Measurements from ENCODE around the gene CCSER1.
"Not testable (repeated sequence)": the region's sequence is repeated elsewhere in the genome, so short reads cannot be mapped to it uniquely, and the experiment has no call there.

CCSER1 gene

DNA sequence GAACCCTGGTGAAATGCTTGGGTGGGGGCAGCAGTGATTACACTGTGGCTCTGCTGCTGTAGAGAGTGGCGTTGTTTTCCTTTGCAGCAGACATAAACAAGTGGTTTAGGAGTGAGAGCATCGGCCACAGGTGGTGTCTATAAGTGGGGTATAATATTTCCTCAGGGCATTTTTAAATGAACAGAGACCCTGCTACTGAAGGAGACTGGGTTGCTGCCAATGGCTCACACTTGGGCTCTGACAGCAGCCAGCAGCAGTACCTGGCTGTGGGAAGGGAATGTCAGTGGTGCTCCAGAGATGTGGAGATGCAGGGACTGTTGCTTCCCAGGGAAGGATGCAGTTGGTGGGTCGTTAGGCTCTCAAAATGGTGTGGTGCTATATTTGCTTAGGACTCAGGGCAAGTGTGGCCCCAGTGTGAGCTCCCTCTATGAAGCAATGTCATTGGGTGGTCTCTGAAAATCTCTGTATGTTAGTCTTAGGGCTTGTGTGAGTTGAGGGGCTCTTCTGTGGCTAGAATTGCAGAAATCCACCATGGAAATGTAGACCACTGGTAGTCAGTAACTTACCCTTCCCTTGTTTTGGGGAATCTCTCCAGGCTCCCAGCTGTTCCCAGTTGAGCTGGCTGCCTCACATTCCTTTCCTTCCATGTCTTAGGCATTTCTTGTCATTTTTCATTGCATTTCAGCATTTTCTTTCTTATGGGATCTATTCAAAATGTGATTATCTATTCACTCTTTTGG, 1153.5 kb downstream of the CCSER1 start:
- DNase-seq (ENCODE audit: low spot score) = no peak

DNA sequence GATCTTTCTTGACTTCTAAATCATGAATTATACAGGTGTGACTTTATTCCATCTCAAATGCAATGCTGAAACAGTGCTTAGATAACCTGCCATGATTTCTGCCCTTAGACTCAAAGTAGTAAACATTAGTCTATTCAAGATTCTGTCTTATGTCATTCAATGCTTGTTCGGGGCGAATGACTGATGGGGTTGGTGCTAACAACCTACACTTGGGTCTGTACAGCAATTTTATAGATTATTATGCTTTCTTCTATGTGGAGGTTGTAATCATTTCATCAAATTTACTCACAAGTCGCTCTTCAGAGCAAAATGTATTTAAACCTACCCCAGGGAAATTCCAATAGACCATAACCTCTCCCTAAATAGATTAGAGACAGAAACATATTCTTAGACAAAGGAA, 1155.0 kb downstream of the CCSER1 start:
- no peak for DNase-seq (ENCODE audit: low spot score)

DNA sequence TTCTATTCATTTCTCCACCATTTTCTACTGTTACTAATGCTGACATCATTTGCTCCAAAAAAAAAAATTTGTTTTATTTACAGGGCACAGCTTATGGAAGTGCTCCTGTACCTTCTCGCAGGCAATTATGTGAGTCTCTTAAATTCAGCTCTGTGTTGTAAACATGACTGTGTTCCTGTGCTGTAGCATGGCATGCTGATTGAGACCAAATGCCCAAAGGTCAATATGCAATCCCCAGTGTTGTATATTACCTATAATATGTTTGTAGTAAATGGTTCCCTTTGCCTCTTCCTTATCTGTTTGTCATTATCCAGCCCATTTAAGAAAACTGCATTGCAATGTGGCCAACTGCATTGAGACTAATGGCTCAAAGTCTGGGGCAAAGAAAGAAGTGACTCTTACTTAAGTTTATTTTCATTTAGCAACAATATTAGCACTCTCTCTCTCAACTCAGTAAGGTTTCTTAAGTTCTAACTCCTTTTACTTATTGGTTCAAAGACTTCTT, 1156.6 kb downstream of the CCSER1 start:
- DNase-seq (ENCODE audit: low spot score) = no peak

DNA sequence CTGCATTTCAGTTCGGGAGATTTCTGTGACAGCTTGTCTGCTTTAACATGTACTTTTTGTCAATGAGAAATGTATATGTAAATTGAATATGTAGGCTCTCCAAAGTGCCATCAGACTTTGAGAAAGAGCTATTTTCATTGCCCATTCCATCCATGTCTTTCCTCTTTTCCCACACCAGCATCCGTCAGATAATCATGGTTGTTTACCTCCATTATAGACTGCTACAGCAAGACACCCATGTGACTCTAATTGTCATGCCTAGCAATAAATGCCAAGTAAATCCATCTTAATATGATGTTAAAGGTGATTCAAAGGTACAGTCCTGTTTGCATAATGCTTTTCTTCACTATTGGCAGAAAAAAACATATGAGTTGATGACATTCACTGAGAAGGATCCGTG, 1157.3 kb downstream of the CCSER1 start:
- DNase-seq (ENCODE audit: low spot score) = no peak

GRCh38 chr4:91285487-91285886, 1158.3 kb downstream of the CCSER1 start:
- DNase-seq (ENCODE audit: low spot score) = no peak

GRCh38 chr4:91288702-91289311, 1161.6 kb downstream of the CCSER1 start:
- DNase-seq (ENCODE audit: low spot score) = no peak

DNA sequence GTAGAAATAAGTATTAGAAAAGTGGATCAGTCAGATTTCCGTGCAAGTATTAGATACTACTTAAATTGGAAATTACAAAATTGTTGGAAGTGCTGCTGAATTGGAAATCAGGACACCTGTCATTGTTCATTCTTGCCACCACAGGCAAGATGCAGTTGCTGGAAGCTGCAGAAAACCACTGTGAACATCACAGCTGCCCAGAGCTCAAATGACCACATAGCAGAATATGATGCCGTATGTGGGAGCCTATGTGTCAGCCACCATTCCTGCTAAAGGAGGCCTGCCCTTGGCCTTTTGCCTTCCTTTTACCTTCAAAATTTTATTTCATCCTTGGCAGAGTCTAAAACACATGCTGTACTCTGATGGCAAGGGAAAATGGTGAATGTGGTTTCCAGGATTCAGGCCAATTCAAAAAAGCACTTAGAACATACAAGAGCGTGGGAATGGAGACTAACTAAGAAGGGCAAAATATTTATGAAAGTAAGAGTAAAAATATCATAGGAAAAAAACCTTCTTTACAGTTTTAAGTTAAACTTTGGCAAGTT, 1171.0 kb downstream of the CCSER1 start:
- no peak for DNase-seq (ENCODE audit: low spot score)

GRCh38 chr4:91298824-91299223, 1171.6 kb downstream of the CCSER1 start:
- DNase-seq (ENCODE audit: low spot score) = no peak

DNA sequence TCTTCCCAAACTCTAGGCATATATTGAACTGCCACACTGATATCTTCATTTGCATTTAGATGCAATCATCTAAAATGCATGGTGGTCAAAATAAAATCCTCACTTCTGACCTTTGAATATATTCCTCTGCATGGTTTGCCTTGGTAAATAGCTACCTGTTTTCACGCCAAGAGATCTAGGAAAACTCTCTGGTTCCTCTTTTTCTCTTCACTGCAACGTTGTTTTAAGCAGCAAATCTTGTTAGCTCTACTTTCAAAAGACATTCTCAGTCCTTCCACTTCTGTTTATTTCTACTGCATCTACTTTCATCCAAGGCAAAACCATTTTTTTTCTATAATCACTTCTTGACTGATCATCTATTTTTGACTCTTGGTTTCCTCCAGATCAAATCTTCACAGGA, 1174.9 kb downstream of the CCSER1 start:
- no peak for DNase-seq (ENCODE audit: low spot score)

DNA sequence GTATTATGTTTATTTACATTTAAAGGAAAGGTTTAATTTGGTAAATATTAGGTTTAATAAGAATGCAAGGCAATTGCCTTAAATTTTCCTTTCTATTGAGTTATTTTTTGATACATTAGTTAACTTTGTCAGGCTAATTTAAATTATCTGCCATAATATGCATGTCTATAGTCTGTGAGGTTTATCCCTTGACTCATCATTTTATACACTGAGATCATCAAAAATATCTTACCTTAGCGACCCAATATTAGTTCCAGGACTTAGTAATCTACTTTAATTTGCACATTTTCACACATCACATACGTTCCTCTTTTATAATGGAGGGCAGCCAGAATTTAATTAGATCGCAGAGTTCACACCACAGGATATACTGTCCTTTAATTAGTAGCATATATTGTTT, 1177.1 kb downstream of the CCSER1 start:
- no peak for DNase-seq (ENCODE audit: low spot score)

DNA sequence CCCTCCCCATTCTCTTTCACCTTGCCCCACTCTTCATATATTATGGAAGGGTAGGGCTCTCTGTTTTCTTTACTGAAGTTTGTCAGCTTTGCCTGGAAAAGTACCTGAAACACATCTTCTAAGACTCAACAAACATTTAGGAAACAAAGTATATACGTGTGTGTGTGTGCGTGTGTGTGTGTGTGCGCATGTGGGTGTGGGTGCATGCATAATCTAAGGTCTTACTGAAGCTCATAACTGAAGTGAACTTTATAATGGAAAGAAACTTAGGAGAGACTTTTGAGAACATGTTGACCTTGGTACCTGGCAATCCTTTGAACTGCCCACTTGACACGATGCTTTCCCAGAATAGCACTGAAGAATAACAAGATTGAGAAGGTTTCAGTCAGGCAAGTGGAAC, 1190.2 kb downstream of the CCSER1 start:
- no peak for DNase-seq (ENCODE audit: low spot score)

GRCh38 chr4:91319556-91320268, 1192.5 kb downstream of the CCSER1 start:
- DNase-seq (ENCODE audit: low spot score) = peak; percentile 13

GRCh38 chr4:91322961-91323360, 1195.8 kb downstream of the CCSER1 start:
- no peak for DNase-seq (ENCODE audit: low spot score)

DNA sequence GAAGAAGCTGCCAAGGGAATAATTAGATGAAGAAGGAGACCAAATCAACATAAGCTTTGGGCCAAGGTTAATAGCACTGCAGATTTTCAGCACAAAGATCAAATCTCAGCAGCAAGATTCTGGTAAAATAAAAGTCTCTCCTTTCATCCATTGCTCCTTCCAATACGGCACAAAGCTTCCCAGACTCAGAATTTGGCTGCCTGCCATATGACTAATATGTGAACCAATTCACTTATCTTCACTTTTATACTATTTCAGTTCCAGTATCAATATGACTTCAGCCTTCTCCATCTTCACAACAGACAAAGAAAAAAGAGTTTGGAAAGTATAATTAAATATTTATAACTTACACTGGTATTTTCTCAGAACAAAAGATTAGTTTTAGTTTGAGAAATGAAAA, 1198.3 kb downstream of the CCSER1 start:
- DNase-seq (ENCODE audit: low spot score) = no peak

DNA sequence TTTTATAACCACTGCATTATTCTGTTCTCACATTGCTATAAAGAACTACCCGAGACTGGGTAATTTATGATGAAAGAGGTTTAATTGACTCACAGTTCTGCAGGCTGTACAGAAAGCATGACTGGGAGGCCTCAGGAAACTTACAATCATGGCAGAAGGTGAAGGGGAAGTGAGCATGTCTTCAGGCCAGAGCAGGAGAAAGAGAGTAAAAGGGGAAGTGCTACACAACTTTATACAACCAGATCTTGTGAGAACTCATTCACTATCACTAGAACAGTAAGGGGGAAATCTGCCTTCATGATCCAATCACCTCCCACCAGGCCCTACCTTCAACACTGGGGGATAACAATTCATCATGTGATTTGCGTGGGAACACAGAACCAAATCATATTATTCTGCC, 1199.0 kb downstream of the CCSER1 start:
- DNase-seq (ENCODE audit: low spot score) = not testable (repeated sequence)

DNA sequence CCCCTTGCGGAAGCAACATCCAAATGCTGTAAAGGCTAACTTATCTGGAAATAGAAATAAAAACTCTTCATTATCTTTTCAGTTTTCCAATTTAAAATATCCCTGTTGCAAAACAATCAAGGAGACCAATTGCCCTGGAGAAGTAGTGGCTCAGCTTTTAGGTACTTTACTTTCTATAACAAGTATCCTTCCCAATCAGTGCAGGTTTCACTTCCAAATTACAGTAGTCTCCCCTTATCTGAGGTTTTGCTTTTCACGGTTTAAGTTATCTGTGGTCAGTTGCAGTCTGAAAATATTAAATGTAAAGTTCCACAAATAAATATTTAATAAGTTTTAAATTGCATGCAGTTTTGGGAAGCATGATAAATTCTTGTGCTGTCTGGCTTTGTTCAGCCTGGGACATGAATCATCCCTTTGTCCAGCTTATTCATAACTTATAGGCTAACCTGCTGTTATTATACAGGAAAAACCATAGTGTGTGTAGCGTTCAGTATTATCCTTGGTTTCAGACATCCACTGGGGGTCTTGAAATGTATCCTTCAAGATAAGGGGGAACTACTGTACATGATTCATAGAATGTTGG, 1203.5 kb downstream of the CCSER1 start:
- no peak for DNase-seq (ENCODE audit: low spot score)

GRCh38 chr4:91340822-91341221, 1213.6 kb downstream of the CCSER1 start:
- DNase-seq (ENCODE audit: low spot score) = no peak

GRCh38 chr4:91345632-91346031, 1218.4 kb downstream of the CCSER1 start:
- DNase-seq (ENCODE audit: low spot score) = no peak

DNA sequence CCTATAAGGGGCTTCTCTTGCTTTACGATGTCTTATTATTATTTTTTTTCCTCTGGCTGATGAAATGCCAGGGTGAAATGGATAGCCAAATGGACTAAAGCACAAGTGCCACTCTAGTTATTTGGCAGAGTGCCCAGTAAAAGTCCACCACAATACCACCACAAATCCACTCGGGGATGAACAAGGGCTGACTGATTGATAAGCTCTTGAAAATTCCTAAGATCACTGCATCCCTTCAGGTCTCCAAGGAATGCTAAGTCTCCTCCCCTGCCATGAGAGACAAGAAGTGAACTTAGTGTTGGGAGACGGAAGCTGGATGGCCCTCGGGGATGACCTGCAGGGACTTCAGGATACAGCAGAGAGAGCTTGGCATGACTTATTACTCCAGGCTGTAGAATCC, 1229.3 kb downstream of the CCSER1 start:
- not testable (repeated sequence) for DNase-seq (ENCODE audit: low spot score)

DNA sequence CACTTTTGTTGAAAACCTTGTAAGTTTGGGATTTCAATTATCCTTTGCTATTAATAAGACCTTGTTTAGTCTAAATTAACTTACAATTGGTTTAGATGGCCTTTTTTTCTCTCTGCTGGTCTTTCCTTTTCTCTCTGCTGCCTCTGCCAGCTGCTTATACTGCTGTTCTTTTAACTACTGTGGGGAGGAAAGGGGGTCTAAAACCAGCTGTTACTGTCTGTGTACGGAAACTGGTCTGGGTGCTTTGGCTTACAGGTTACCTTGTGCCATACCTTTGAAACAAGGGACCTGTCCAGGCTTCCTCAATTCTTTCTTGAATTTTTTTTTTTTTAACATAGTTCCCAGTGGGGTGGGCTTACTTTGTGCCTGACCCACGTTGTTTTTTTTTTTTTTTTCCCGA, 1230.8 kb downstream of the CCSER1 start:
- not testable (repeated sequence) for DNase-seq (ENCODE audit: low spot score)

GRCh38 chr4:91358621-91359020, 1231.4 kb downstream of the CCSER1 start:
- not testable (repeated sequence) for DNase-seq (ENCODE audit: low spot score)
